Inflammatory macrophage treated with lipopolysaccharide for 1 hour (primary cell): ENCODE results near the gene ADAMTSL1.

Experiments
- DNase-seq, 2 donors: peaks; one replicate each; pipeline ENCODE4 v3.0.0-alpha.2; 2020 to 2022

The ADAMTSL1 gene

GRCh38 chr9:18889550-18889949 lies 415.6 kb downstream of the ADAMTSL1 start:
- DNase-seq = no peak

GRCh38 chr9:18890372-18890771 lies 416.4 kb downstream of the ADAMTSL1 start:
- DNase-seq = no peak

- no peak for DNase-seq
Measured at GRCh38 chr9:18891946-18892670, 418.2 kb downstream of the ADAMTSL1 start.

GRCh38 chr9:18893046-18893445 lies 419.1 kb downstream of the ADAMTSL1 start:
- DNase-seq = no peak

GRCh38 chr9:18893491-18893890 lies 419.5 kb downstream of the ADAMTSL1 start:
- no peak for DNase-seq

- DNase-seq = no peak
Measured at GRCh38 chr9:18896004-18896403, 422.1 kb downstream of the ADAMTSL1 start.

GRCh38 chr9:18896531-18897179 lies 422.7 kb downstream of the ADAMTSL1 start:
- DNase-seq = peak; percentile 3 to 6

- DNase-seq = no peak
Measured at GRCh38 chr9:18903450-18903849, 429.5 kb downstream of the ADAMTSL1 start.

- no peak for DNase-seq
Measured at GRCh38 chr9:18905028-18905882, 431.3 kb downstream of the ADAMTSL1 start.

GRCh38 chr9:18905883-18906629 lies 432.1 kb downstream of the ADAMTSL1 start:
- no peak for DNase-seq

- DNase-seq = no peak
Measured at GRCh38 chr9:18906656-18907395, 432.9 kb downstream of the ADAMTSL1 start.

- DNase-seq = no peak
Measured at GRCh38 chr9:18907927-18908625, 434.1 kb downstream of the ADAMTSL1 start.

- DNase-seq = no peak
Measured at GRCh38 chr9:18909140-18910018, 435.4 kb downstream of the ADAMTSL1 start.

- no peak for DNase-seq
Measured at GRCh38 chr9:18910435-18910834, 436.5 kb downstream of the ADAMTSL1 start.

GRCh38 chr9:18910916-18911315 lies 437.0 kb downstream of the ADAMTSL1 start:
- no peak for DNase-seq

- DNase-seq = no peak
Measured at GRCh38 chr9:18911714-18912342, 437.9 kb downstream of the ADAMTSL1 start.

GRCh38 chr9:18920141-18921084 lies 446.5 kb downstream of the ADAMTSL1 start:
- no peak for DNase-seq

GRCh38 chr9:18921366-18922075 lies 447.6 kb downstream of the ADAMTSL1 start:
- DNase-seq = no peak
